Measurements from ENCODE around the gene ASPDH. TPM values are rescaled to one million over a fixed set of nuclear protein-coding genes. Genes with fewer than 3 reads are reported as not detected.

The ASPDH gene
- total RNA-seq, 1 donor from 2014 or later, result not detected

- ATAC-seq (no peak), DNase-seq (peak; percentile 28)
- intact Hi-C loops (cut with micrococcal nuclease), result no loop called here
Observed at GRCh38 chr19:50518091-50519005, 4.6 kb upstream of the ASPDH start.

- DNase-seq, result peak; percentile 21
- ATAC-seq, result no peak
- intact Hi-C loops (cut with micrococcal nuclease), result no loop called here
Observed at GRCh38 chr19:50517704-50518075, 4.0 kb upstream of the ASPDH start.

GRCh38 chr19:50516964-50517703 lies 3.4 kb upstream of the ASPDH start:
- peak; percentile 30 for DNase-seq
- ATAC-seq, result no peak
- intact Hi-C loops (cut with micrococcal nuclease), result no loop called here

GRCh38 chr19:50516456-50516855 lies 2.7 kb upstream of the ASPDH start:
- ATAC-seq (no peak), DNase-seq (peak; percentile 15)
- intact Hi-C loops (cut with micrococcal nuclease), result no loop called here

GRCh38 chr19:50515168-50515561 lies 1.5 kb upstream of the ASPDH start:
- intact Hi-C loops (cut with micrococcal nuclease), result no loop called here
- DNase-seq (peak; percentile 18), ATAC-seq (no peak)

GRCh38 chr19:50514346-50515167 lies 844 bp upstream of the ASPDH start:
- ATAC-seq (no peak), DNase-seq (peak; percentile 27)
- intact Hi-C loops (cut with micrococcal nuclease), result no loop called here

GRCh38 chr19:50512999-50513745 lies 541 bp downstream of the ASPDH start:
- ATAC-seq (no peak), DNase-seq (peak; percentile 8)
- intact Hi-C loops (cut with micrococcal nuclease), result no loop called here

GRCh38 chr19:50512112-50512998 lies 1.4 kb downstream of the ASPDH start:
- ATAC-seq, result no peak
- peak; percentile 46 for DNase-seq
- intact Hi-C loops (cut with micrococcal nuclease), result no loop called here

- ATAC-seq (peak; percentile 94), DNase-seq (peak; percentile 99)
- intact Hi-C loops (cut with micrococcal nuclease), result no loop called here
Observed at GRCh38 chr19:50511069-50511822, 2.5 kb downstream of the ASPDH start, which contains the start of gene JOSD2. Gene JOSD2, minus strand, starts transcription at chr19:50511191. Its CDS starts 760 bp downstream, at chr19:50510431.

GRCh38 chr19:50510700-50511068 lies 3.0 kb downstream of the ASPDH start:
- DNase-seq (no peak), ATAC-seq (no peak)
- intact Hi-C loops (cut with micrococcal nuclease), result no loop called here

GRCh38 chr19:50510121-50510670 lies 3.5 kb downstream of the ASPDH start:
- ATAC-seq (peak; percentile 2), DNase-seq (peak; percentile 56)
- intact Hi-C loops (cut with micrococcal nuclease), result no loop called here

GRCh38 chr19:50509366-50509765 lies 4.3 kb downstream of the ASPDH start:
- DNase-seq, result peak; percentile 16
- intact Hi-C loops (cut with micrococcal nuclease), result no loop called here
- ATAC-seq, result no peak

GRCh38 chr19:50508843-50509190 lies 4.9 kb downstream of the ASPDH start:
- ATAC-seq (no peak), DNase-seq (peak; percentile 20)
- intact Hi-C loops (cut with micrococcal nuclease), result no loop called here

GRCh38 chr19:50507376-50507775 lies 6.3 kb downstream of the ASPDH start:
- no peak for ATAC-seq
- peak; percentile 34 for DNase-seq
- intact Hi-C loops (cut with micrococcal nuclease), result no loop called here

GRCh38 chr19:50506700-50507099 lies 7.0 kb downstream of the ASPDH start:
- intact Hi-C loops (cut with micrococcal nuclease), result no loop called here
- DNase-seq (peak; percentile 18), ATAC-seq (no peak)

GRCh38 chr19:50505856-50506611 lies 7.7 kb downstream of the ASPDH start:
- intact Hi-C loops (cut with micrococcal nuclease), result no loop called here
- ATAC-seq, result no peak
- DNase-seq, result peak; percentile 38

Data from left ventricle myocardium superior (tissue), 1 donor.